HG02763 (cell line): ENCODE results near the gene SLC39A2.
A peak's percentile ranks its signal among the peaks of the same experiment; 100 is the strongest.
"Not testable (repeated sequence)": the region's sequence is repeated elsewhere in the genome, so short reads cannot be mapped to it uniquely, and the experiment has no call there.

ENCODE experiments used
- ATAC-seq: cut with Tn5 transposase; IDR thresholded peaks from one replicate; pipeline ENCODE4 v1.9.1; 2021; ENCODE audit warnings: mild to moderate bottlenecking, moderate library complexity; ENCODE audit not compliant: unreplicated experiment

Gene SLC39A2

DNA sequence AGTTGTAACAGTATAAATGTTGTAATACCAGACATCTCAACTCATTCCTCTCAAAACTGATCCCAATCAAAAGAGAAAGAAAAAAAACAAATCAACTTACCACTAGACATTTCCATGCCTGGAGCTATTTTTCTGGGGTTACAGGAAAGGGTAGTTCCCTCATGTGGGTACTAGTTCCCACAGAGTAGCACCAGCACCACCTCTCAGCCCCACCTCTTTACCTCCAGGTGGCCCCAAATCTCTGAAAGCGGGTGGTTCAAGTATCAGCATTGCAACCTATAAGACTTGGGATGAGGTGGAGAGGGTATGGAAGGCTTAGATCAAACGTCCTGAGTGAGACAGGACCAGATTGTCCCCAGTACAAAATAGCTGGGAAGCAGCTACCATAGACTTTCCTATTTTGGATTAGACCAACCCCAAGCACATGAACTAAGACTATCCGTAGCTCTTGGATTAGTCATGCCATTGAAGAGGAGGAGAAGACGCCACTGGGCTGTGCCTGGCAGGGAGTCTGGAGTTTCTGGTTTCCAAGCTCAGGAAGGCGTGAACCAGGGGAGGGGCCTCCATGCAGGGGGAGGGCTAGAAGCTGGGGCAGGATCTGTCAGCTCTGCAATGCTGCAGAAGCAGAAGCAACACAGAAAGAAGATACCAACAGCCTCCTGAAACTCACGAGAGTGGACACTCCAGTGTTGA is at the start of gene SLC39A2:
TSS of gene SLC39A2 (plus strand) at position 620 of the 693 bp plus-strand sequence. CDS start 154 bp downstream, outside the sequence.
- no peak for ATAC-seq

- not testable (repeated sequence) for ATAC-seq
These were observed 44.2 kb upstream of the SLC39A2 start, which contains the start of gene RNASE2 for GRCh38 chr14:20954736-20955537. Gene RNASE2 (plus strand): TSS chr14:20955487. CDS start chr14:20955772, 285 bp downstream.

GRCh38 chr14:20955538-20955873 is 43.6 kb upstream of the SLC39A2 start:
- ATAC-seq = not testable (repeated sequence)

DNA sequence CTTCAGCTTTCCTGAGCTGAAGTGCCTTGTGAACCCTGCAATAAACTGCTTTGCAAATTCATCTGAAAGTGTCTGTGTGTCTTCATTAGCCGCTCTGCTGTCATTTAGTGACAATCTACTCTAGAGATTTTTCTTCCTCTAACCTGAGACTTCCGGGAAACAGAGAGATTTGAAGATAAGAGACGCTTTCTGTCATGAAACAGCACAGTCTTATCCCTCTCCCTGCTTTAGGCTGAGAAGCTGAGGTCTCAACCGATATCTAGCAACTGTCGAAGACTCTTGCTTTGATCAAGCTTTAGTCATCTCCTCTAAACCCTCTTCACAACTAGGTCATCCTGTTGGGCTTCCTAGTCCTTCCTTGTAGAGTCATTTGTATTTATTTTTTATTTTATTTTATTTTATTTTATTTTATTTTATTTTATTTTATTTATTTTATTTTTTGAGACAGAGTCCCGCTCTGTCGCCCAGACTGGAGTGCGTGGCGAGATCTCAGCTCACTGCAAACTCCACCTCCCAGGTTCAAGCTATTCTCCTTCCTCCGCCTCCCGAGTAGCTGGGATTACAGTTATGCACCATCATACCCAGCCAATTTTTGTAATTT is 42.6 kb upstream of the SLC39A2 start:
- no peak for ATAC-seq

DNA sequence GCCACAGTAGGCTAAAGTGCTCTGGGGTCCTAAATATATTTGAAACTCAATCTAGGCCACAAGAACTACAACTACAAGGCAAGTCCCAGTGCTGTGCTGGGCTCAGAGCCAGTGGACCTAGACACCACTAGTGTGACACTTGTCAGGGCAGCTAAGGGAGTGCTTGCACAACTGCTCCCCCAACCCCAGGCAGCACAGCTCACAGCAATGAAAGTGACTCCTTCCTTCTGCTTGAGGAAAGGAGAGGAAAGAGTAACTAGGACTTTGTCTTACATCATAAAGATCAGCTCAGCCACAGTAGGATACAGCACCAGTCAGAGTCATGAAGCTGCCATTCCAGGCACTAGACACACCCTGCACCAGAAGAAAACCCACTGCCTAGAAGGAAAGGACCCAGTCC is 40.1 kb upstream of the SLC39A2 start:
- ATAC-seq = not testable (repeated sequence)

DNA sequence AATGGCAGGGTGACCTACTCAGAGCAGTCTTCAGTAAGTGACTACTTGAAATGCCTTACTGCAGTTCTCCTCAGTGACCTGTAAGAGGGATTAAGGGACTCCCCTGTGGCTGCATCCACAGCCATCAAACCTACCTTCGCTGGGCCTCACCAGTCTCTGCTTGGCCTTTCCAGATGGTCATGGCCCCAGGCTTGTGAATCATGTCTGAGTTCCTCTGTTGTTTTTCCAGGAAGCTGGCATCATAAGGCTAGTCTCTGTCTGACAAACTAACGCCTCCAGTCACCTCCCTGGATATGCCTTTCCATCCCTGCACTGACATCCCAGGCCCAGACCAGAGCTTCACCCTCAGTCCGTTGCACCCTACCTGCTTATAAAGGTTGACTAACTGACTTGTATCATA is 29.8 kb upstream of the SLC39A2 start:
- no peak for ATAC-seq

DNA sequence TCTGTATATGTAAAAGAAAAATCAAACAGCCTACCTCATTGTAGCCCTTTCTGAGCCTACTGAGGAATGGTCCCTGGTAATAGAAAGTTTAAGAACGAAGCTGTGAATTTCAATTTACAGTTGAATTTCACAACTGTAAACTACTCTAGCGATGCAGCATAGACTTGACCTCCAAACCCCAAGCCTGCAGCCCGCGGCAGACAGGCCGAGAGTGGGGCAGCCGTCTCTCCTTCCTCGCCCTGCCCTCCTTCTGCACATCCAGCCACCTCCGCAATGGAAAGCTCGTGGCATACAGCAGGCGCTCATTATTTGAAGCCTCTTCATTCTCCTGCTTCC is 28.5 kb upstream of the SLC39A2 start:
- ATAC-seq = no peak

DNA sequence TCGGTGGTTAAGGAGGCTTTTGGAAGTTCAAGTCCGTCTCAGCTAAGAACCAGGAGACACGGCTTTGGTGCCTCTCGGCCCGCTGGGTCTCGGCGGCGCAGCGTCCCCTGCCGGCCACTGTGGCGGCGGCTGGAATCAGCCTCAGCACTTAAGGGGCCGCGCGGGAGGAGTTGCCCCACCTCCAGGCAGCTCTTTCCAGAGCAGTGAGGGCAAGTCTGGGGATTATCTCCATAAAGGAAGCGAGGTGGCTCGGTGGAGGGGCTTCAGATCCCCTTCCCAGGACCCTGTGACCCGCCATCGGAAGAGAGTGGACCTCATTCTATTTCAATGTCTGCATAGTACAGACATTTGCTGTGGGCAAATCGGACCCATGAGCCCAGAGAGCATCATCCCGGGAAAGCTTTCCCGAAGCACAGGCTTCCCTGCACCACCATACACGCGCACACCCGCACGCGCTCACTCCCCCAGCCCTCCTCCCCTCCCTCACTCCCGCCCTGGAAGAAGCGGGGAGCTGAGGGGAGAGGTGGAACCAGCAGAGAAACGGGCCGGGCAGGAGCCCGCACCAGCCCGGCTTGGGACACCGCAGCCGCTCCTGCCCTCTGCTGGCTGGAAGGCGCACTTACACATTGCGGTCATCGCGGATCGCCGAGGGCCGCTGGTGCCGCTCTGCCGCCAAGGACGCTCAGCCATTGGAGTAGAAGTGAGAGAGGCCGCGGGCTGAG is 27.9 kb upstream of the SLC39A2 start:
- ATAC-seq = peak; percentile 93

GRCh38 chr14:20971705-20972021 is 27.4 kb upstream of the SLC39A2 start:
- ATAC-seq = peak; percentile 5

- ATAC-seq = no peak
These were observed 25.6 kb upstream of the SLC39A2 start for GRCh38 chr14:20973501-20973900.

DNA sequence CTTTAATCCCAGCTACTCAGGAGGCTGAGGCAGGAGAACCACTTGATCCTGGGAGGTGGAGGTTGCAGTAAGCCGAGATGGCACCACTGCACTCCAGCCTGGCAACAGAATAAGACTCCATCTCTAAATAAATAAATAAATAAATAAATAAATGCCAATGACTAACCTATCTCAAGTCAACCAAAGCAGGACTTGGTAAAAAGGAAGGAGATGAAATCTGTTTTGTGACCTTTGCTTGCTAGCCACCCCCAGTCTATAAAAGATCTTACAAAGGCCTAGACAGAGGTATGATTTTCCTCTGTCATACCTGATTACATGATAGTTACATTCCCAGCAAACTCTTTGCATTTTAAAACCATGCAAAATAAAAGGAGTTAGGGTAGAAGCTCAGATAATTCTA is 22.8 kb upstream of the SLC39A2 start:
- no peak for ATAC-seq

GRCh38 chr14:20978687-20979086 is 20.4 kb upstream of the SLC39A2 start:
- ATAC-seq = no peak

GRCh38 chr14:20980906-20981305 is 18.2 kb upstream of the SLC39A2 start:
- no peak for ATAC-seq

- ATAC-seq = no peak
These were observed 16.3 kb upstream of the SLC39A2 start for GRCh38 chr14:20982646-20983369.

- ATAC-seq = not testable (repeated sequence)
These were observed 13.4 kb upstream of the SLC39A2 start for GRCh38 chr14:20985650-20986049.

GRCh38 chr14:20986811-20987210 is 12.3 kb upstream of the SLC39A2 start:
- ATAC-seq = no peak

- ATAC-seq = no peak
These were observed 10.2 kb upstream of the SLC39A2 start for GRCh38 chr14:20988717-20989470.

DNA sequence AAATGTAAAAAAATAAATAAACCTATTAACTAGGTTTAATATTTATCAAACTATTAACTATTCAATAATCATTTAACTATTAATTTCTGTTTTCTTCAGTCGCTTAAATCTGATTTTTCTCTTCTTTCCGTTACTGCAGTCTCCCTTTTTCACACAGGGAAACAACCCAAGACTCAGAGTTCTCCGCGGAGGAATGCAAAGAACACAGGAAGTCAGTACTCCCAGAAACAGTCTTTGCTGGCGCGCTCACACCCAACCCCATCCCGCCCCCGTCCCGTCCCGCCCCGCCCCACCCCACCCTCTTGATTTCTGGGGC is 9.7 kb upstream of the SLC39A2 start:
- ATAC-seq = no peak

GRCh38 chr14:20989787-20990600 is 9.1 kb upstream of the SLC39A2 start, which contains the start of gene METTL17:
Gene METTL17 (plus strand): TSS chr14:20989980. CDS start chr14:20990003, 23 bp downstream.
- peak; percentile 95 for ATAC-seq
